BJ (cell line): ENCODE data around the gene CEP112. TPM values are rescaled to one million over a fixed set of nuclear protein-coding genes. Genes with fewer than 3 reads are reported as not detected.

Source experiments
- CTCF ChIA-PET: fragments of 350-600 bp; formaldehyde crosslinking; extraction: SDS; loops from one replicate; lab custom pipeline; 2021; ENCODE audit warnings: antibody characterized with exemption, inconsistent platforms; lab: Yijun Ruan, JAX
- POLR2A ChIA-PET: fragments of 300-600 bp; sonication (Branson Sonifier 250); formaldehyde crosslinking; extraction: SDS; loops from one replicate; lab custom pipeline; 2021; ENCODE audit warnings: antibody characterized with exemption; lab: Charles Lee
- DNase-seq: peaks from one replicate; pipeline ENCODE4 v3.0.0-alpha.2; 2011; ENCODE audit warnings: low read depth
- H3K27me3 ChIP-seq: 2 replicates; pipeline ENCODE4 v1.6.0; 2011; ENCODE audit warnings: low read length; ENCODE audit not compliant: control insufficient read depth, insufficient read depth
- H3K36me3 ChIP-seq: 2 replicates; pipeline ENCODE4 v1.5.1; 2011; ENCODE audit warnings: low read length; ENCODE audit not compliant: control insufficient read depth, insufficient read depth
- H3K4me3 ChIP-seq: 2 replicates; pipeline ENCODE4 v1.5.1; 2011; ENCODE audit warnings: low read depth, mild to moderate bottlenecking, control low read depth, low read length
- polyA plus RNA-seq: library from polyadenylated mRNA; depleted of rRNA; stranded (reverse); fragments of >200 nt; gene quantifications from 2 replicates; pipeline ENCODE4 v1.2.3, GENCODE V29; 2011
- TF ChIP-seq, protein P1 (sequence below): IDR thresholded peaks from 2 replicates; pipeline ENCODE4 v1.5.1; 2011; ENCODE audit warnings: low read depth, mild to moderate bottlenecking, control low read depth, inconsistent platforms, low read length, moderate library complexity; ENCODE audit not compliant: insufficient read depth

The CEP112 gene
- polyA plus RNA-seq, 1 experiment = 3.3 TPM

DNA sequence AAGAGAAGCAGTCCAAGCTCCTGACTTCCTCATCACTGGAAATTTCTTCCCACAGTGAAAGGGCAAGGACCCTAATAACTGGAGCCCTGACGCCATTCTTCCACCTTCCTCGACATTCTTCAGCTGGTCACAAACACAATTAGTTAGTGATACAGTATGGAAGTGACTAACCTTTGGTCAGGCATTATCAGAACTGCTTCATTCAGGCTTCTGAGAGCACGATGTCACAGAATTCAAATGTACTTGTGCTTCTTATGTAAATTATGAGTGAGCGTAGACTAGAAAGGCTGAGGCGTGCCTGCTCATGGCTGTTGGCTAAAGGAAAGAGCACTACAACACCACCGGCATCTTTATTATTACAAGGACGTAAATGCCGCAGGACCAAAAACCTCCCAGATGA is 327.5 kb downstream of the CEP112 start:
- H3K4me3 ChIP-seq = no peak overlapping the region
- CTCF ChIA-PET = no interaction called here
- H3K27me3 ChIP-seq = no peaks in the 10 kb centered on the region
- DNase-seq = no peak
- no peaks in the 10 kb centered on the region for H3K36me3 ChIP-seq
- TF ChIP-seq, protein P1, sequence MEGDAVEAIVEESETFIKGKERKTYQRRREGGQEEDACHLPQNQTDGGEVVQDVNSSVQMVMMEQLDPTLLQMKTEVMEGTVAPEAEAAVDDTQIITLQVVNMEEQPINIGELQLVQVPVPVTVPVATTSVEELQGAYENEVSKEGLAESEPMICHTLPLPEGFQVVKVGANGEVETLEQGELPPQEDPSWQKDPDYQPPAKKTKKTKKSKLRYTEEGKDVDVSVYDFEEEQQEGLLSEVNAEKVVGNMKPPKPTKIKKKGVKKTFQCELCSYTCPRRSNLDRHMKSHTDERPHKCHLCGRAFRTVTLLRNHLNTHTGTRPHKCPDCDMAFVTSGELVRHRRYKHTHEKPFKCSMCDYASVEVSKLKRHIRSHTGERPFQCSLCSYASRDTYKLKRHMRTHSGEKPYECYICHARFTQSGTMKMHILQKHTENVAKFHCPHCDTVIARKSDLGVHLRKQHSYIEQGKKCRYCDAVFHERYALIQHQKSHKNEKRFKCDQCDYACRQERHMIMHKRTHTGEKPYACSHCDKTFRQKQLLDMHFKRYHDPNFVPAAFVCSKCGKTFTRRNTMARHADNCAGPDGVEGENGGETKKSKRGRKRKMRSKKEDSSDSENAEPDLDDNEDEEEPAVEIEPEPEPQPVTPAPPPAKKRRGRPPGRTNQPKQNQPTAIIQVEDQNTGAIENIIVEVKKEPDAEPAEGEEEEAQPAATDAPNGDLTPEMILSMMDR = no peak
- POLR2A ChIA-PET = no interaction called here

DNA sequence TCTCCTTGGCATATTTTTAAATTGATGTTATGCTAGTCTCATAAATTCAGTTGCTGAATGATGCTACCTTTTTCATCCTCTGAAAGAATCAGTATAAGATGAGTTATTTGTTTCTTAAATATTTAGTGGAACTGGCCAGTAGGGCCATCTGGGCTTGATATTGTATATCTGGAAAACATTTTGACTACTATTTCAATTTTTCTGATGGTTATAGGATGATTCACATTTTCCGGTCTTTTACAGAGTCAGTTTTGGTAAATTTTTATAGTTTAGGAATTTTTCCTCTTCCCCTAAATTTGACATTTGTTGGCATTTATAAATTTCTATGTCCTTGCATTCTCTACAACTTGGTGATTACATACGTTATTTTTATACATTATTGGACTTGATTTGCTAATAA is 334.2 kb downstream of the CEP112 start:
- no peaks in the 10 kb centered on the region for H3K36me3 ChIP-seq
- POLR2A ChIA-PET = no interaction called here
- DNase-seq = no peak
- TF ChIP-seq, protein P1 = no peak
- H3K4me3 ChIP-seq = no peak overlapping the region
- no peaks in the 10 kb centered on the region for H3K27me3 ChIP-seq
- CTCF ChIA-PET = no interaction called here

DNA sequence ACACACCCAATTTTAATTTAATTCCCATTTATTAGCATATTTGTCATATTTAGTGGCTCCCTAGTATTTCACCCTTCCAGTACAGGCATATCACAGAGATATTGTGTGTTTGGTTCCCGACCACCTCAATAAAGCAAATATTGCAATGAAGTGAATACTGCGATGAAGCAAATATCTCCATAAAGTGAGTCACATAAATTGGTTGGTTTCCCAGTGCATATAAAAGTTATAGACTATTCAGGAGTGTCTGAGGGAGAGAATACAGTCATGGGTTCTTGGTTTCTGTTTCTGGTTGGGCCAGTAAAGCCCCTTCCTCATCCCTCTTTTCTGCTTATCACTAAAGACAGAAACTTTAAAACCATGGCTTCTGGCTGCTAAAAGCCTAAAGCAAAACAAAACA is 335.1 kb downstream of the CEP112 start:
- Histone ChIP-seq H3K27me3 (no peaks in the 10 kb centered on the region), H3K36me3 (no peaks in the 10 kb centered on the region), H3K4me3 (no peak overlapping the region)
- ChIA-PET CTCF (no interaction called here), POLR2A (no interaction called here)
- TF ChIP-seq, protein P1 = no peak
- peak; percentile 63 for DNase-seq

DNA sequence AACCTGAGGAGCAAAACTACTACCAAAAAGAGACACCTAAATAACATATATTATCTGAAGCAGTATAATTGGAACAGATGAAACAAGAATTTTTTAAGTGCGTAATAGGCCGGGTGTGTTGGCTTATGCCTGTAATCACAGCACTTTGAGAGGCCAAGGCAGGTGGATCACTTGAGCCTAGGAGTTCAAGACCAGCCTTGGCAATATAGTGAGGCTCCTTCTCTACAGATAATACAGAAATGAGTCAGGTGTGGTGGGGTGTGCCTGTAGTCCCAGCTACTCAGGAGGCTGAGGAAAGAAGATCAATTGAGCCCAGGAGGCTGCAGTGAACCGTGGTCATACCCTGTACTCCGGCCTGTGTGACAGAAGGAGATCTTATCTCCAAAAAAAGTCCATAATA is 336.3 kb downstream of the CEP112 start:
- CTCF ChIA-PET = no interaction called here
- TF ChIP-seq, protein P1 = no peak
- no peak for DNase-seq
- Histone ChIP-seq H3K27me3 (no peaks in the 10 kb centered on the region), H3K4me3 (no peak overlapping the region), H3K36me3 (no peaks in the 10 kb centered on the region)
- POLR2A ChIA-PET = no interaction called here

DNA sequence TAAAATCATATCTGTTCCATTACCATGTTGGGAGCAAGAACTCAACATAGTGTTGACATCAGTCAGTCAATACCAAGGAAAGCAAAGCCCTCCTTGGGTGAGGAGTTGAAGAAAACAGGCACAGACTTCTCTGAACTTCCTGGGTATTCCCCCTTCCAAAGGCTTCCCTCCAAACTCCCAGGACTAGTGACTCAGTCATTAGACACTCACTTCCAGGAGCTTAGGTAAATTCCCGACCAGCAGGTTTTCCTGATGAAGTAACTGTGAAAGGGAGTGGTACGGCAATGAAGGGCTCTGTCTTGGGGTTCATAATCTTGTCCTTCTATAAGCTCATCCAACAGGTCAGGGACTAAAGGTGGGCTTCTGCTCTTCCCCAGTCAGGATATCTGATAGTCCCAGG is 336.7 kb downstream of the CEP112 start:
- Histone ChIP-seq H3K36me3 (no peaks in the 10 kb centered on the region), H3K27me3 (no peaks in the 10 kb centered on the region), H3K4me3 (no peak overlapping the region)
- ChIA-PET CTCF (no interaction called here), POLR2A (no interaction called here)
- no peak for DNase-seq
- TF ChIP-seq, protein P1 = no peak
